ENCODE results near the gene DDX31.

Gene DDX31

GRCh38 chr9:132671620-132672412 is 2.0 kb upstream of the DDX31 start:
- H2BK120ac ChIP-seq (ENCODE audit: low read depth, low read length): no peak overlapping the region

GRCh38 chr9:132670457-132671391 is 941 bp upstream of the DDX31 start, which contains the start of gene GTF3C4:
GTF3C4 (plus strand) TSS chr9:132670464; CDS start chr9:132670599, 135 bp downstream.
- Histone ChIP-seq H3K27ac (replicated peaks; ENCODE audit: low read length) (peak within 1 kb of the TSS; percentile 98), H2BK15ac (ENCODE audit: low read length) (peak within 1 kb of the TSS; percentile 92), H3K14ac (ENCODE audit: low read length) (peak within 1 kb of the TSS; percentile 74), H3K9ac (ENCODE audit: low read depth, low read length, poor library complexity) (peak within 1 kb of the TSS; percentile 100), H3K9me3 (replicated peaks in 1 of 2; ENCODE audit: control insufficient read depth in 2 of 2, insufficient read depth in 1 of 2, low read depth in 1 of 2, low read length in 2 of 2) (peaks cover 0 to 16% of the 10 kb centered on the region in 2 donors), H2AK5ac (ENCODE audit: low read depth, low read length) (peak within 1 kb of the TSS; percentile 93), H3K36me3 (replicated peaks in 1 of 2; ENCODE audit: control insufficient read depth in 2 of 2, insufficient read depth in 2 of 2, low read length in 2 of 2) (peaks cover 0 to 32% of the 10 kb centered on the region in 2 donors), H2AFZ (ENCODE audit: low read length) (peak within 1 kb of the TSS; percentile 99), H3K4ac (ENCODE audit: low read length) (peak within 1 kb of the TSS; percentile 78), H3K23ac (ENCODE audit: low read depth, low read length, poor library complexity) (peak within 1 kb of the TSS; percentile 96), H3K4me3 (ENCODE audit: low read length in 2 of 2) (peak within 1 kb of the TSS; percentile 98 to 99), H3K4me2 (ENCODE audit: insufficient read depth, low read length, poor library complexity, severe bottlenecking) (peak within 1 kb of the TSS; percentile 89), H2BK5ac (ENCODE audit: low read length) (peak within 1 kb of the TSS; percentile 96), H2BK12ac (ENCODE audit: low read length) (no peak within 1 kb of the TSS), H4K8ac (ENCODE audit: low read depth, low read length) (no peak within 1 kb of the TSS), H2BK120ac (ENCODE audit: low read depth, low read length) (peak within 1 kb of the TSS; percentile 89), H3K4me1 (ENCODE audit: control insufficient read depth in 2 of 2, insufficient read depth in 1 of 2, low read depth in 1 of 2, low read length in 2 of 2) (peaks cover 2 to 5% of the 10 kb centered on the region in 2 donors), H4K91ac (ENCODE audit: low read depth, low read length, poor library complexity) (no peak within 1 kb of the TSS), H3K27me3 (ENCODE audit: control insufficient read depth in 3 of 3, insufficient read depth in 3 of 3, low read depth in 1 of 3, low read length in 3 of 3) (no peaks in the 10 kb centered on the region), H3K18ac (ENCODE audit: low read length) (peak within 1 kb of the TSS; percentile 98), H3K79me1 (ENCODE audit: low read depth, low read length) (peaks cover 7% of the 10 kb centered on the region)
- no CpG with 5 or more reads among the region's 82 CpGs for WGBS, 2 donors (ENCODE audit: extremely low coverage in 2 of 2, insufficient read length in 2 of 2, insufficient replicate concordance in 1 of 2)
- peak; percentile 41 for DNase-seq (ENCODE audit: low spot score)

More at GRCh38 chr9:132671620-132672412, 2.0 kb upstream of the DDX31 start:
- peaks cover 2 to 5% of the 10 kb centered on the region in 2 donors for H3K4me1 ChIP-seq (ENCODE audit: control insufficient read depth in 2 of 2, insufficient read depth in 1 of 2, low read depth in 1 of 2, low read length in 2 of 2)
- H3K27me3 ChIP-seq (ENCODE audit: control insufficient read depth in 3 of 3, insufficient read depth in 3 of 3, low read depth in 1 of 3, low read length in 3 of 3): no peaks in the 10 kb centered on the region
- H3K27ac ChIP-seq (replicated peaks; ENCODE audit: low read length): no peak overlapping the region
- H3K4ac ChIP-seq (ENCODE audit: low read length): no peak overlapping the region
- peaks cover 0 to 32% of the 10 kb centered on the region in 2 donors for H3K36me3 ChIP-seq (replicated peaks in 1 of 2; ENCODE audit: control insufficient read depth in 2 of 2, insufficient read depth in 2 of 2, low read length in 2 of 2)
- WGBS, 2 donors (ENCODE audit: extremely low coverage in 2 of 2, insufficient read length in 2 of 2, insufficient replicate concordance in 1 of 2): no CpG with 5 or more reads among the region's 6 CpGs
- no peak for DNase-seq (ENCODE audit: low spot score)
- no peak overlapping the region for H4K8ac ChIP-seq (ENCODE audit: low read depth, low read length)
- H3K23ac ChIP-seq (ENCODE audit: low read depth, low read length, poor library complexity): no peak overlapping the region
- no peak overlapping the region for H4K91ac ChIP-seq (ENCODE audit: low read depth, low read length, poor library complexity)
- H3K14ac ChIP-seq (ENCODE audit: low read length): no peak overlapping the region
- no peak overlapping the region for H2BK5ac ChIP-seq (ENCODE audit: low read length)
- no peak overlapping the region for H3K18ac ChIP-seq (ENCODE audit: low read length)
- H3K4me2 ChIP-seq (ENCODE audit: insufficient read depth, low read length, poor library complexity, severe bottlenecking): peak overlapping the region; percentile 71
- no peak overlapping the region for H2BK15ac ChIP-seq (ENCODE audit: low read length)
- H3K4me3 ChIP-seq (ENCODE audit: low read length in 2 of 2): peak overlapping the region; percentile 98 to 99
- peaks cover 7% of the 10 kb centered on the region for H3K79me1 ChIP-seq (ENCODE audit: low read depth, low read length)
- no peak overlapping the region for H2AK5ac ChIP-seq (ENCODE audit: low read depth, low read length)
- no peak overlapping the region for H3K9ac ChIP-seq (ENCODE audit: low read depth, low read length, poor library complexity)
- no peak overlapping the region for H2BK12ac ChIP-seq (ENCODE audit: low read length)
- peaks cover 0 to 16% of the 10 kb centered on the region in 2 donors for H3K9me3 ChIP-seq (replicated peaks in 1 of 2; ENCODE audit: control insufficient read depth in 2 of 2, insufficient read depth in 1 of 2, low read depth in 1 of 2, low read length in 2 of 2)
- H2AFZ ChIP-seq (ENCODE audit: low read length): peak overlapping the region; percentile 99

- WGBS, 2 donors (ENCODE audit: extremely low coverage in 2 of 2, insufficient read length in 2 of 2, insufficient replicate concordance in 1 of 2): no CpG with 5 or more reads among the region's 13 CpGs
- no peak overlapping the region for H4K91ac ChIP-seq (ENCODE audit: low read depth, low read length, poor library complexity)
These were observed 475 bp downstream of the DDX31 start for GRCh38 chr9:132669319-132669697.

More at GRCh38 chr9:132669319-132669697, 475 bp downstream of the DDX31 start:
- Histone ChIP-seq H3K23ac (ENCODE audit: low read depth, low read length, poor library complexity) (peak overlapping the region; percentile 96), H3K9me3 (replicated peaks in 1 of 2; ENCODE audit: control insufficient read depth in 2 of 2, insufficient read depth in 1 of 2, low read depth in 1 of 2, low read length in 2 of 2) (peaks cover 0 to 16% of the 10 kb centered on the region in 2 donors), H3K4me3 (ENCODE audit: low read length in 2 of 2) (peak overlapping the region; percentile 98 to 99), H4K8ac (ENCODE audit: low read depth, low read length) (no peak overlapping the region), H3K79me1 (ENCODE audit: low read depth, low read length) (peaks cover 7% of the 10 kb centered on the region), H2AK5ac (ENCODE audit: low read depth, low read length) (peak overlapping the region; percentile 88), H3K4ac (ENCODE audit: low read length) (no peak overlapping the region), H2BK120ac (ENCODE audit: low read depth, low read length) (peak overlapping the region; percentile 75), H3K14ac (ENCODE audit: low read length) (peak overlapping the region; percentile 74), H2BK5ac (ENCODE audit: low read length) (peak overlapping the region; percentile 96), H2BK12ac (ENCODE audit: low read length) (no peak overlapping the region), H3K4me2 (ENCODE audit: insufficient read depth, low read length, poor library complexity, severe bottlenecking) (peak overlapping the region; percentile 89), H3K36me3 (replicated peaks in 1 of 2; ENCODE audit: control insufficient read depth in 2 of 2, insufficient read depth in 2 of 2, low read length in 2 of 2) (peaks cover 0 to 37% of the 10 kb centered on the region in 2 donors), H3K4me1 (ENCODE audit: control insufficient read depth in 2 of 2, insufficient read depth in 1 of 2, low read depth in 1 of 2, low read length in 2 of 2) (peaks cover 2 to 5% of the 10 kb centered on the region in 2 donors), H2BK15ac (ENCODE audit: low read length) (no peak overlapping the region), H3K18ac (ENCODE audit: low read length) (peak overlapping the region; percentile 98), H2AFZ (ENCODE audit: low read length) (peak overlapping the region; percentile 99), H3K27me3 (ENCODE audit: control insufficient read depth in 3 of 3, insufficient read depth in 3 of 3, low read depth in 1 of 3, low read length in 3 of 3) (no peaks in the 10 kb centered on the region), H3K27ac (replicated peaks; ENCODE audit: low read length) (peak overlapping the region; percentile 98), H3K9ac (ENCODE audit: low read depth, low read length, poor library complexity) (peak overlapping the region; percentile 95)
- DNase-seq (ENCODE audit: low spot score): no peak
